GM12878 (cell line): Measurements from ENCODE around the gene NRSN2. TPM values are rescaled to one million over a fixed set of nuclear protein-coding genes. Genes with fewer than 3 reads are reported as not detected.
"Not testable (repeated sequence)": the region's sequence is repeated elsewhere in the genome, so short reads cannot be mapped to it uniquely, and the experiment has no call there.

Experiments used
- ATAC-seq: fragments of 200-7000 bp; cut with Tn5 transposase; 3 replicates; pipeline ENCODE4 v1.9.1; 2020; ENCODE audit warnings: mild to moderate bottlenecking, moderate library complexity
- BruUV-seq: library from RNA; stranded (reverse); fragments of 400-500 nt; replicated peaks from 2 replicates; lab custom pipeline; 2021; lab: Mats Ljungman, UMichigan
- CTCF ChIA-PET: fragments of 300-600 bp; sonication (Branson Sonifier 250); formaldehyde crosslinking; extraction: SDS; loops from one replicate; lab custom pipeline; 2021; ENCODE audit warnings: inconsistent platforms; lab: Yijun Ruan, JAX
- POLR2A ChIA-PET: fragments of 350-600 bp; formaldehyde crosslinking; extraction: SDS; loops from one replicate; lab custom pipeline; 2021; ENCODE audit warnings: inconsistent platforms; lab: Charles Lee
- RAD21 ChIA-PET: fragments of 300-600 bp; sonication (Branson Sonifier 250); formaldehyde crosslinking; loops from one replicate; lab custom pipeline; 2023; ENCODE audit warnings: antibody characterized with exemption; ENCODE audit not compliant: unreplicated experiment; lab: Charles Lee
- SMC1A ChIA-PET: fragments of 300-600 bp; sonication (Branson Sonifier 250); formaldehyde crosslinking; loops from one replicate; lab custom pipeline; 2023; ENCODE audit not compliant: unreplicated experiment, uncharacterized antibody; lab: Charles Lee
- DNase-seq: peaks from one replicate; pipeline ENCODE4 v3.0.0-alpha.2; 2011; ENCODE audit warnings: low read depth, low spot score
- FAIRE-seq: peaks from 3 replicates; lab custom pipeline; 2011; peaks lifted over from hg19 to GRCh38; lab: Jason Lieb, UNC
- H2AFZ ChIP-seq: 2 replicates; pipeline ENCODE4 v1.6.0; 2011; ENCODE audit warnings: low read depth, low read length, control low read depth; ENCODE audit not compliant: control insufficient read depth
- H3K27ac ChIP-seq: 2 replicates; pipeline ENCODE4 v1.5.1; 2011; ENCODE audit warnings: control low read depth; ENCODE audit not compliant: control insufficient read depth, insufficient read depth
- H3K27me3 ChIP-seq, 2 experiments: replicated peaks in 1 of 2; 2 replicates each; pipeline versions ENCODE4 v1.6.0 to v1.6.1; 2011; ENCODE audit warnings: low read length in 1 of 2; ENCODE audit not compliant: control insufficient read depth in 2 of 2, insufficient read depth in 2 of 2
- H3K36me3 ChIP-seq, 2 experiments: 2 replicates each; pipeline ENCODE4 v1.5.1; 2011; ENCODE audit warnings: low read length in 1 of 2; ENCODE audit not compliant: control insufficient read depth in 2 of 2, insufficient read depth in 2 of 2
- H3K4me1 ChIP-seq: 2 replicates; pipeline ENCODE4 v1.6.1; 2011; ENCODE audit warnings: mild to moderate bottlenecking, low read length, moderate library complexity, mixed read lengths; ENCODE audit not compliant: control insufficient read depth, insufficient read depth
- H3K4me2 ChIP-seq: 2 replicates; pipeline ENCODE4 v1.6.0; 2011; ENCODE audit warnings: control low read depth; ENCODE audit not compliant: control insufficient read depth, insufficient read depth
- H3K4me3 ChIP-seq: fragments of 200-600 bp; sonication (generic); 2 replicates; pipeline ENCODE4 v1.5.1; 2016
- H3K79me2 ChIP-seq: 2 replicates; pipeline ENCODE4 v1.6.0; 2011; ENCODE audit warnings: low read length; ENCODE audit not compliant: control insufficient read depth, insufficient read depth
- H3K9ac ChIP-seq: 2 replicates; pipeline ENCODE4 v1.8.0; 2011; ENCODE audit warnings: low read length, control low read depth, mixed read lengths; ENCODE audit not compliant: control insufficient read depth, insufficient read depth
- H3K9me3 ChIP-seq: replicated peaks from 3 replicates; pipeline ENCODE4 v1.5.1; 2011; ENCODE audit warnings: mild to moderate bottlenecking, low read length; ENCODE audit not compliant: control insufficient read depth, insufficient read depth
- H4K20me1 ChIP-seq: 2 replicates; pipeline ENCODE4 v1.6.0; 2011; ENCODE audit not compliant: control insufficient read depth, insufficient read depth
- EZH2 ChIP-seq: IDR thresholded peaks from 2 replicates; pipeline ENCODE4 v1.6.1; 2012; ENCODE audit warnings: low read depth, mild to moderate bottlenecking, control low read depth, inconsistent platforms, low read length, borderline replicate concordance; ENCODE audit not compliant: control insufficient read depth
- GATAD2B ChIP-seq: fragments of 450-650 bp; conservative IDR thresholded peaks from 2 replicates; pipeline ENCODE4 v1.6.1; 2017; ENCODE audit warnings: low read depth, mild to moderate bottlenecking, moderate library complexity
- MTA3 ChIP-seq: IDR thresholded peaks from 2 replicates; pipeline ENCODE4 v1.6.1; 2012; ENCODE audit warnings: low read length, inconsistent platforms, borderline replicate concordance
- NBN ChIP-seq: fragments of 450-650 bp; IDR thresholded peaks from 2 replicates; pipeline ENCODE4 v1.6.1; 2016
- NRF1 ChIP-seq: conservative IDR thresholded peaks from 2 replicates; pipeline ENCODE4 v1.6.1; 2011; ENCODE audit warnings: mild to moderate bottlenecking, low read depth, low read length, improper control_type of control experiment
- SMAD5 ChIP-seq: IDR thresholded peaks from 2 replicates; pipeline ENCODE4 v1.6.1; 2016; ENCODE audit warnings: antibody characterized with exemption, low read depth
- WGBS: methylation state at CpG from one replicate; pipeline ENCODE4 v1.1.6; 2016; ENCODE audit warnings: low lambda C conversion rate; ENCODE audit not compliant: insufficient replicate concordance, insufficient coverage; ENCODE audit errors: missing lambda C conversion rate; 5-methylcytosine and 5-hydroxymethylcytosine counted together
- in situ Hi-C: fragments of 300-500 bp; cut with MboI; formaldehyde crosslinking; loops from 9 replicates; pipeline ENCODE4 v1.14.3; 2018; ENCODE audit warnings: mixed read lengths
- intact Hi-C: fragments of 100-400 bp; cut with micrococcal nuclease; formaldehyde crosslinking; loops from one replicate; pipeline ENCODE4 v1.14.2; 2022; ENCODE audit not compliant: unreplicated experiment
- polyA plus RNA-seq, 11 experiments: library from polyadenylated mRNA; depleted of rRNA in 4 of 11; unstranded in 6 of 11; stranded (reverse) in 5 of 11; fragments of >200 nt; fragmentation: Nextera tagmentation in 4 of 11; fragmentation: Illumina TruSeq in 1 of 11; extraction: Ambion mirVana in 4 of 11; extraction: Trizol in 1 of 11; gene quantifications; 1 replicate in 1 of 11; 2 replicates in 10 of 11; pipeline versions ENCODE4 v1.2.1 to v1.2.3, GENCODE V29; 2011 to 2016; ENCODE audit warnings: inconsistent platforms in 2 of 11, missing spikeins in 2 of 11, low read depth in 1 of 11
- total RNA-seq, 4 experiments: library from RNA; depleted of rRNA in 3 of 4; stranded (reverse); fragments of >200 nt in 3 of 4; fragmentation: Illumina TruSeq in 1 of 4; extraction: Trizol in 1 of 4; gene quantifications; 2 replicates each; pipeline versions ENCODE4 v1.2.1 to v1.2.3, GENCODE V29; 2013 to 2021
- TF ChIP-seq, protein P1 (sequence below): fragments of 450-650 bp; IDR thresholded peaks from 2 replicates; pipeline ENCODE4 v1.6.1; 2017; ENCODE audit warnings: mild to moderate bottlenecking
- TF ChIP-seq, protein P2 (sequence below): fragments of 450-650 bp; IDR thresholded peaks from 2 replicates; pipeline ENCODE4 v1.6.1; 2017; ENCODE audit warnings: antibody characterized with exemption, mild to moderate bottlenecking, moderate library complexity
- TF ChIP-seq, protein P3 (sequence below): fragments of 450-650 bp; IDR thresholded peaks from 2 replicates; pipeline ENCODE4 v1.6.1; 2017; ENCODE audit warnings: mild to moderate bottlenecking, low read depth, inconsistent platforms; ENCODE audit not compliant: poor library complexity, severe bottlenecking
- TF ChIP-seq, protein P4 (sequence below): fragments of 450-650 bp; IDR thresholded peaks from 2 replicates; pipeline ENCODE4 v1.6.1; 2017; ENCODE audit warnings: mild to moderate bottlenecking, moderate library complexity

Gene NRSN2
- total and polyA plus RNA-seq, 10 of the 15 experiments (the other 5 are each of a cell fraction or from before 2014, with no cell fraction given) = 6.2 to 32.4 (median 13.0) TPM

DNA sequence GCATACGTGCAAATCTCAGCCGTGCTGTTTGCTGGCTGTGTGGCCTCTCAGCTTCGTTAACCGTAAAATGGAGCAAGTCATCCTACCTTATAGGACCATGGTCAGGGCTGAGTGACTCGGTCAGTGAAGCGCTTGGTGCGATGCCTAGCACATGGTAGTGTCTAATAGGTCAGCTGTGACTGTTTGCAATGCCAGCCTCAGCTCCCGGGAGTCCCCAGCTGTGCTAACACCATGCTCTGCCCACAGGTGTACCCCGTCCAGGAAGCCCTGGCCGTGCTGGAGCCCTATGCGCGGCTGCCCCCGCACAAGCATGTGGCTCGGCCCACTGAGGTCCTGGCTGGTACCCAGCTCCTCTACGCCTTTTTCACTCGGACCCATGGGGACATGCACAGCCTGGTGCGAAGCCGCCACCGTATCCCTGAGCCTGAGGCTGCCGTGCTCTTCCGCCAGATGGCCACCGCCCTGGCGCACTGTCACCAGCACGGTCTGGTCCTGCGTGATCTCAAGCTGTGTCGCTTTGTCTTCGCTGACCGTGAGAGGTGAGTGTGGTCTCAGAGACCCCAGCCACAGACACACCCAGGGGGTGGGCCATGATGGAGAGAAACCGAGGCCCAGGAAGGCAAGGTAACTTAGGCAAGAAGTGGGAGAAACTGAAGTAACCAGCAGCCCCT lies 44.3 kb downstream of the NRSN2 start (continued):
- TF ChIP-seq, protein P1, sequence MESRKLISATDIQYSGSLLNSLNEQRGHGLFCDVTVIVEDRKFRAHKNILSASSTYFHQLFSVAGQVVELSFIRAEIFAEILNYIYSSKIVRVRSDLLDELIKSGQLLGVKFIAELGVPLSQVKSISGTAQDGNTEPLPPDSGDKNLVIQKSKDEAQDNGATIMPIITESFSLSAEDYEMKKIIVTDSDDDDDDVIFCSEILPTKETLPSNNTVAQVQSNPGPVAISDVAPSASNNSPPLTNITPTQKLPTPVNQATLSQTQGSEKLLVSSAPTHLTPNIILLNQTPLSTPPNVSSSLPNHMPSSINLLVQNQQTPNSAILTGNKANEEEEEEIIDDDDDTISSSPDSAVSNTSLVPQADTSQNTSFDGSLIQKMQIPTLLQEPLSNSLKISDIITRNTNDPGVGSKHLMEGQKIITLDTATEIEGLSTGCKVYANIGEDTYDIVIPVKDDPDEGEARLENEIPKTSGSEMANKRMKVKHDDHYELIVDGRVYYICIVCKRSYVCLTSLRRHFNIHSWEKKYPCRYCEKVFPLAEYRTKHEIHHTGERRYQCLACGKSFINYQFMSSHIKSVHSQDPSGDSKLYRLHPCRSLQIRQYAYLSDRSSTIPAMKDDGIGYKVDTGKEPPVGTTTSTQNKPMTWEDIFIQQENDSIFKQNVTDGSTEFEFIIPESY = no peak
- no peak for TF ChIP-seq MTA3
- TF ChIP-seq EZH2 = no peak
- no peak for TF ChIP-seq NRF1
- TF ChIP-seq SMAD5 = no peak
- TF ChIP-seq, protein P2, sequence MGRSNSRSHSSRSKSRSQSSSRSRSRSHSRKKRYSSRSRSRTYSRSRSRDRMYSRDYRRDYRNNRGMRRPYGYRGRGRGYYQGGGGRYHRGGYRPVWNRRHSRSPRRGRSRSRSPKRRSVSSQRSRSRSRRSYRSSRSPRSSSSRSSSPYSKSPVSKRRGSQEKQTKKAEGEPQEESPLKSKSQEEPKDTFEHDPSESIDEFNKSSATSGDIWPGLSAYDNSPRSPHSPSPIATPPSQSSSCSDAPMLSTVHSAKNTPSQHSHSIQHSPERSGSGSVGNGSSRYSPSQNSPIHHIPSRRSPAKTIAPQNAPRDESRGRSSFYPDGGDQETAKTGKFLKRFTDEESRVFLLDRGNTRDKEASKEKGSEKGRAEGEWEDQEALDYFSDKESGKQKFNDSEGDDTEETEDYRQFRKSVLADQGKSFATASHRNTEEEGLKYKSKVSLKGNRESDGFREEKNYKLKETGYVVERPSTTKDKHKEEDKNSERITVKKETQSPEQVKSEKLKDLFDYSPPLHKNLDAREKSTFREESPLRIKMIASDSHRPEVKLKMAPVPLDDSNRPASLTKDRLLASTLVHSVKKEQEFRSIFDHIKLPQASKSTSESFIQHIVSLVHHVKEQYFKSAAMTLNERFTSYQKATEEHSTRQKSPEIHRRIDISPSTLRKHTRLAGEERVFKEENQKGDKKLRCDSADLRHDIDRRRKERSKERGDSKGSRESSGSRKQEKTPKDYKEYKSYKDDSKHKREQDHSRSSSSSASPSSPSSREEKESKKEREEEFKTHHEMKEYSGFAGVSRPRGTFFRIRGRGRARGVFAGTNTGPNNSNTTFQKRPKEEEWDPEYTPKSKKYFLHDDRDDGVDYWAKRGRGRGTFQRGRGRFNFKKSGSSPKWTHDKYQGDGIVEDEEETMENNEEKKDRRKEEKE = no peak
- TF ChIP-seq, protein P3, sequence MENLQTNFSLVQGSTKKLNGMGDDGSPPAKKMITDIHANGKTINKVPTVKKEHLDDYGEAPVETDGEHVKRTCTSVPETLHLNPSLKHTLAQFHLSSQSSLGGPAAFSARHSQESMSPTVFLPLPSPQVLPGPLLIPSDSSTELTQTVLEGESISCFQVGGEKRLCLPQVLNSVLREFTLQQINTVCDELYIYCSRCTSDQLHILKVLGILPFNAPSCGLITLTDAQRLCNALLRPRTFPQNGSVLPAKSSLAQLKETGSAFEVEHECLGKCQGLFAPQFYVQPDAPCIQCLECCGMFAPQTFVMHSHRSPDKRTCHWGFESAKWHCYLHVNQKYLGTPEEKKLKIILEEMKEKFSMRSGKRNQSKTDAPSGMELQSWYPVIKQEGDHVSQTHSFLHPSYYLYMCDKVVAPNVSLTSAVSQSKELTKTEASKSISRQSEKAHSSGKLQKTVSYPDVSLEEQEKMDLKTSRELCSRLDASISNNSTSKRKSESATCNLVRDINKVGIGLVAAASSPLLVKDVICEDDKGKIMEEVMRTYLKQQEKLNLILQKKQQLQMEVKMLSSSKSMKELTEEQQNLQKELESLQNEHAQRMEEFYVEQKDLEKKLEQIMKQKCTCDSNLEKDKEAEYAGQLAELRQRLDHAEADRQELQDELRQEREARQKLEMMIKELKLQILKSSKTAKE = no peak
- no peak for TF ChIP-seq NBN
- TF ChIP-seq, protein P4, sequence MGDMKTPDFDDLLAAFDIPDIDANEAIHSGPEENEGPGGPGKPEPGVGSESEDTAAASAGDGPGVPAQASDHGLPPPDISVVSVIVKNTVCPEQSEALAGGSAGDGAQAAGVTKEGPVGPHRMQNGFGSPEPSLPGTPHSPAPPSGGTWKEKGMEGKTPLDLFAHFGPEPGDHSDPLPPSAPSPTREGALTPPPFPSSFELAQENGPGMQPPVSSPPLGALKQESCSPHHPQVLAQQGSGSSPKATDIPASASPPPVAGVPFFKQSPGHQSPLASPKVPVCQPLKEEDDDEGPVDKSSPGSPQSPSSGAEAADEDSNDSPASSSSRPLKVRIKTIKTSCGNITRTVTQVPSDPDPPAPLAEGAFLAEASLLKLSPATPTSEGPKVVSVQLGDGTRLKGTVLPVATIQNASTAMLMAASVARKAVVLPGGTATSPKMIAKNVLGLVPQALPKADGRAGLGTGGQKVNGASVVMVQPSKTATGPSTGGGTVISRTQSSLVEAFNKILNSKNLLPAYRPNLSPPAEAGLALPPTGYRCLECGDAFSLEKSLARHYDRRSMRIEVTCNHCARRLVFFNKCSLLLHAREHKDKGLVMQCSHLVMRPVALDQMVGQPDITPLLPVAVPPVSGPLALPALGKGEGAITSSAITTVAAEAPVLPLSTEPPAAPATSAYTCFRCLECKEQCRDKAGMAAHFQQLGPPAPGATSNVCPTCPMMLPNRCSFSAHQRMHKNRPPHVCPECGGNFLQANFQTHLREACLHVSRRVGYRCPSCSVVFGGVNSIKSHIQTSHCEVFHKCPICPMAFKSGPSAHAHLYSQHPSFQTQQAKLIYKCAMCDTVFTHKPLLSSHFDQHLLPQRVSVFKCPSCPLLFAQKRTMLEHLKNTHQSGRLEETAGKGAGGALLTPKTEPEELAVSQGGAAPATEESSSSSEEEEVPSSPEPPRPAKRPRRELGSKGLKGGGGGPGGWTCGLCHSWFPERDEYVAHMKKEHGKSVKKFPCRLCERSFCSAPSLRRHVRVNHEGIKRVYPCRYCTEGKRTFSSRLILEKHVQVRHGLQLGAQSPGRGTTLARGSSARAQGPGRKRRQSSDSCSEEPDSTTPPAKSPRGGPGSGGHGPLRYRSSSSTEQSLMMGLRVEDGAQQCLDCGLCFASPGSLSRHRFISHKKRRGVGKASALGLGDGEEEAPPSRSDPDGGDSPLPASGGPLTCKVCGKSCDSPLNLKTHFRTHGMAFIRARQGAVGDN = no peak
- TF ChIP-seq GATAD2B = no peak

DNA sequence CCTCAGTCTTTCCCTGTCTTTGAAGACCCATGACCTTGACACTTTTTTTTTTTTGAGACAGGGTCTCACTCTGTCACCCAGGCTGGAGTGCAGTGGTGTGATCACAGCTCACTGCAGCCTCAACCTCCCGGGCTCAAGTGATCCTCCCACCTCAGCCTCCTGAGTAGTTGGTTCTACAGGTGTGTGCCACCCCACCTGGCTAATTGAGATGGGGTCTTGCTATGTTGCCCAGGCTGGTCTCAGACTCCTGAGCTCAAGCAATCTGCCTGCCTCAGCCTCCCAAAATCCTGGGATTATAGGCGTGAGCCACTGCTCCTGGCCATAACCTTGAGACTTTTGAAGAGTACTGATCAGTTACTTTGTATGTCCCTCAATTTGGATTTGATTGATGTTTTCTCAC lies 46.4 kb downstream of the NRSN2 start:
- H3K9me3 ChIP-seq, H3K27ac ChIP-seq, BruUV-seq, ATAC-seq, FAIRE-seq, intact Hi-C loops, RAD21 ChIA-PET, H3K79me2 ChIP-seq, CTCF ChIA-PET, H3K27me3 ChIP-seq, H4K20me1 ChIP-seq, DNase-seq, SMC1A ChIA-PET, in situ Hi-C loops, H3K4me3 ChIP-seq, H3K4me2 ChIP-seq, H3K9ac ChIP-seq, POLR2A ChIA-PET, H3K4me1 ChIP-seq, H2AFZ ChIP-seq: not testable (repeated sequence)
- 90% methylated on average over 2 of the region's 2 CpGs for whole genome bisulfite sequencing
- H3K36me3 ChIP-seq = peaks cover 19 to 28% of the 10 kb centered on the region in 2 experiments
